ENCODE data around the gene RNU7-1. TPM values are rescaled to one million over a fixed set of nuclear protein-coding genes. Genes with fewer than 3 reads are reported as not detected.

RNU7-1 gene
- total RNA-seq, 2 experiments from 2014 or later, result not detected

Small RNA genes within 50 kb of the gene (microRNA-seq; reads per million reads assigned to microRNA genes)
- 100 reads per million, percentile 56 among the genes with 10 or more reads in this experiment for gene MIR141
- 513 reads per million, percentile 75 among the genes with 10 or more reads in this experiment for gene MIR200C

Other genes starting within 250 kb of the RNU7-1 start
- 1 to 10 TPM in 1 of 2 experiments, under 1 TPM in 1; 0.75 to 1.1 TPM for gene PIANP, start 243.0 kb upstream of the RNU7-1 start, total RNA-seq
- 10 to 100 TPM; 29.8 to 35.6 TPM for gene COPS7A, start 219.8 kb upstream of the RNU7-1 start, total RNA-seq
- 100 to 1,000 TPM; 108 to 118 TPM for gene MLF2, start 190.7 kb upstream of the RNU7-1 start, total RNA-seq
- gene PTMS, start 177.5 kb upstream of the RNU7-1 start, total RNA-seq, result 10 to 100 TPM; 36.2 to 43.5 TPM
- 10 to 100 TPM; 46.6 to 52.1 TPM for gene LAG3, start 171.3 kb upstream of the RNU7-1 start, total RNA-seq
- gene CD4, start 154.3 kb upstream of the RNU7-1 start, total RNA-seq, result 1 to 10 TPM; 2.6 to 3.0 TPM
- gene GPR162, start 122.0 kb upstream of the RNU7-1 start, total RNA-seq, result under 1 TPM; 0.30 to 0.51 TPM
- 1 to 10 TPM; 6.3 to 7.0 TPM for gene P3H3, start 115.4 kb upstream of the RNU7-1 start, total RNA-seq
- 1 to 10 TPM; 2.6 to 3.1 TPM for gene GNB3, start 102.9 kb upstream of the RNU7-1 start, total RNA-seq
- 10 to 100 TPM; 76.7 to 85.2 TPM for gene CDCA3, start 92.5 kb upstream of the RNU7-1 start, total RNA-seq
- 10 to 100 TPM; 84.8 to 95.4 TPM for gene USP5, start 91.7 kb upstream of the RNU7-1 start, total RNA-seq
- gene TPI1, start 76.3 kb upstream of the RNU7-1 start, total RNA-seq, result 1,000 to 10,000 TPM; 1,129 to 1,200 TPM
- gene SPSB2, start 70.5 kb upstream of the RNU7-1 start, total RNA-seq, result 10 to 100 TPM; 16.4 to 17.0 TPM
- gene LRRC23, start 39.0 kb upstream of the RNU7-1 start, total RNA-seq, result 1 to 10 TPM; 8.1 to 8.3 TPM
- 100 to 1,000 TPM; 231 to 242 TPM for gene ENO2, start 29.2 kb upstream of the RNU7-1 start, total RNA-seq
- gene ATN1, start 15.9 kb upstream of the RNU7-1 start, total RNA-seq, result 10 to 100 TPM; 31.0 to 31.3 TPM
- gene C12orf57, start 206 bp downstream of the RNU7-1 start, total RNA-seq, result 100 to 1,000 TPM; 210 to 217 TPM
- gene PTPN6, start 7.5 kb downstream of the RNU7-1 start, total RNA-seq, result 100 to 1,000 TPM; 349 to 370 TPM
- gene PHB2, start 26.8 kb downstream of the RNU7-1 start, total RNA-seq, result 100 to 1,000 TPM; 175 to 189 TPM
- gene EMG1, start 27.1 kb downstream of the RNU7-1 start, total RNA-seq, result 10 to 100 TPM; 50.0 to 55.7 TPM
- 10 to 100 TPM; 30.3 to 33.9 TPM for gene LPCAT3, start 74.7 kb downstream of the RNU7-1 start, total RNA-seq
- 1 to 10 TPM; 1.3 TPM for gene C1S, start 116.9 kb downstream of the RNU7-1 start, total RNA-seq
- 1 to 10 TPM; 4.6 to 6.4 TPM for gene C1R, start 148.6 kb downstream of the RNU7-1 start, total RNA-seq
- gene C1RL, start 165.4 kb downstream of the RNU7-1 start, total RNA-seq, result 10 to 100 TPM; 29.8 to 36.0 TPM
- gene RBP5, start 185.1 kb downstream of the RNU7-1 start, total RNA-seq, result 1 to 10 TPM in 1 of 2 experiments, under 1 TPM in 1; 0.58 to 1.3 TPM
- 100 to 1,000 TPM in 1 of 2 experiments, 10 to 100 TPM in 1; 99.3 to 104 TPM for gene CLSTN3, start 186.6 kb downstream of the RNU7-1 start, total RNA-seq
- 10 to 100 TPM; 21.1 to 23.0 TPM for gene PEX5, start 245.9 kb downstream of the RNU7-1 start, total RNA-seq

All from activated naive CD8-positive, alpha-beta T cell treated with anti-CD3 and anti-CD28 coated beads, Interleukin-2, amount 10 ng/mL, durations not matched to agents 7 days and 5 days (primary cell).